Neural cell (in vitro differentiated cells): ENCODE results near the gene PIGB. TPM values are rescaled to one million over a fixed set of nuclear protein-coding genes. Genes with fewer than 3 reads are reported as not detected.

Experiments used
- H2AFZ ChIP-seq: fragments of 200-600, 300-800 bp; sonication (generic), shearing (Covaris generic); 2 replicates; pipeline ENCODE4 v1.6.0; 2014; ENCODE audit warnings: low read depth, mild to moderate bottlenecking, antibody characterized with exemption, low read length, moderate library complexity
- H3F3A ChIP-seq: fragments of 200-600 bp; shearing (Covaris generic); 2 replicates; pipeline ENCODE4 v1.6.1; 2016; ENCODE audit warnings: mild to moderate bottlenecking, moderate library complexity, mixed read lengths, antibody characterized with exemption, low read length; ENCODE audit not compliant: insufficient read depth, poor library complexity, severe bottlenecking
- H3K27ac ChIP-seq: fragments of 200-600, 300-800 bp; sonication (generic), shearing (Covaris generic); 2 replicates; pipeline ENCODE4 v1.5.1; 2014; ENCODE audit warnings: mild to moderate bottlenecking, low read length, moderate library complexity
- H3K27me3 ChIP-seq: fragments of 300-800, 200-600 bp; sonication (generic), shearing (Covaris generic); 2 replicates; pipeline ENCODE4 v1.6.0; 2014; ENCODE audit warnings: mild to moderate bottlenecking, low read depth, low read length, moderate library complexity; ENCODE audit not compliant: insufficient read depth
- H3K36me3 ChIP-seq: fragments of 300-800, 200-600 bp; sonication (generic), shearing (Covaris generic); 2 replicates; pipeline ENCODE4 v1.5.1; 2014; ENCODE audit warnings: mild to moderate bottlenecking, antibody characterized with exemption, low read length, moderate library complexity; ENCODE audit not compliant: insufficient read depth
- H3K4me2 ChIP-seq: fragments of 300-800, 200-600 bp; sonication (generic), shearing (Covaris generic); 2 replicates; pipeline ENCODE4 v1.6.0; 2014; ENCODE audit warnings: mild to moderate bottlenecking, low read length
- H3K4me3 ChIP-seq: fragments of 300-800, 200-600 bp; sonication (generic), shearing (Covaris generic); 2 replicates; pipeline ENCODE4 v1.5.1; 2014; ENCODE audit warnings: mild to moderate bottlenecking, low read length, moderate library complexity
- H3K79me2 ChIP-seq: fragments of 200-600 bp; shearing (Covaris generic); replicated peaks from 2 replicates; pipeline ENCODE4 v1.6.0; 2014; ENCODE audit warnings: mild to moderate bottlenecking, low read length, moderate library complexity; ENCODE audit not compliant: insufficient read depth
- H3K9ac ChIP-seq: fragments of 300-800, 200-600 bp; sonication (generic), shearing (Covaris generic); 2 replicates; pipeline ENCODE4 v1.6.1; 2016; ENCODE audit warnings: mild to moderate bottlenecking, low read length, mixed read lengths
- H3K9me2 ChIP-seq: fragments of 200-600 bp; shearing (Covaris generic); 2 replicates; pipeline ENCODE4 v1.6.1; 2016; ENCODE audit warnings: mild to moderate bottlenecking, low read length, mixed read lengths; ENCODE audit not compliant: insufficient read depth
- H3K9me3 ChIP-seq: fragments of 200-600, 300-800 bp; sonication (generic), shearing (Covaris generic); 2 replicates; pipeline ENCODE4 v1.6.1; 2016; ENCODE audit warnings: mild to moderate bottlenecking, mixed run types, low read length, moderate library complexity, mixed read lengths
- H4K20me1 ChIP-seq: fragments of 200-600 bp; shearing (Covaris generic); 2 replicates; pipeline ENCODE4 v1.6.1; 2016; ENCODE audit warnings: mild to moderate bottlenecking, mixed run types; ENCODE audit not compliant: insufficient read depth
- CTCF ChIP-seq: fragments of 450-650 bp; IDR thresholded peaks from 2 replicates; pipeline ENCODE4 v1.5.1; 2014; ENCODE audit warnings: antibody characterized with exemption, mild to moderate bottlenecking, moderate library complexity; ENCODE audit not compliant: poor library complexity, severe bottlenecking
- EP300 ChIP-seq: fragments of 450-650 bp; conservative IDR thresholded peaks from 2 replicates; pipeline ENCODE4 v1.6.1; 2014; ENCODE audit warnings: antibody characterized with exemption, mild to moderate bottlenecking, moderate library complexity; ENCODE audit not compliant: poor library complexity, severe bottlenecking
- EZH2 ChIP-seq: fragments of 200-600, 300-800 bp; shearing (Covaris generic), sonication (generic); IDR thresholded peaks from 2 replicates; pipeline ENCODE4 v1.6.1; 2014; ENCODE audit warnings: antibody characterized with exemption, low read length, borderline replicate concordance, mild to moderate bottlenecking; ENCODE audit not compliant: insufficient read depth, poor library complexity, severe bottlenecking
- MXI1 ChIP-seq: fragments of 450-650 bp; conservative IDR thresholded peaks from 2 replicates; pipeline ENCODE4 v1.6.1; 2014; ENCODE audit warnings: antibody characterized with exemption, mild to moderate bottlenecking; ENCODE audit not compliant: poor library complexity, severe bottlenecking
- POLR2AphosphoS5 ChIP-seq: IDR thresholded peaks from 2 replicates; pipeline ENCODE4 v1.6.1; 2012
- RAD21 ChIP-seq: fragments of 450-650 bp; conservative IDR thresholded peaks from 2 replicates; pipeline ENCODE4 v1.6.1; 2014; ENCODE audit warnings: antibody characterized with exemption, mild to moderate bottlenecking, moderate library complexity
- REST ChIP-seq: IDR thresholded peaks from 2 replicates; pipeline ENCODE4 v1.6.1; 2012; ENCODE audit warnings: borderline replicate concordance
- SMC3 ChIP-seq: fragments of 450-650 bp; conservative IDR thresholded peaks from 2 replicates; pipeline ENCODE4 v1.6.1; 2014; ENCODE audit warnings: antibody characterized with exemption, mild to moderate bottlenecking, moderate library complexity; ENCODE audit not compliant: poor library complexity
- TAF1 ChIP-seq: IDR thresholded peaks from 2 replicates; pipeline ENCODE4 v1.6.1; 2012; ENCODE audit warnings: low read depth
- polyA plus RNA-seq: library from polyadenylated mRNA; depleted of rRNA; stranded (reverse); fragments of >200 nt; gene quantifications from 2 replicates; pipeline ENCODE4 v1.2.3, GENCODE V29; 2014

PIGB gene
- polyA plus RNA-seq, 1 donor from 2014 or later: 8.1 TPM

GRCh38 chr15:55344206-55344605, 25.2 kb downstream of the PIGB start:
- TF ChIP-seq EP300 (no peak), MXI1 (no peak), CTCF (no peak)
- Histone ChIP-seq H3K27me3 (no peaks in the 10 kb centered on the region), H4K20me1 (no peaks in the 10 kb centered on the region), H3K27ac (no peak overlapping the region), H3K9me2 (no peaks in the 10 kb centered on the region), H3K79me2 (no peaks in the 10 kb centered on the region), H3K4me3 (no peak overlapping the region), H3K9ac (no peak overlapping the region), H3K36me3 (no peaks in the 10 kb centered on the region), H3K4me2 (no peak overlapping the region), H3K9me3 (no peaks in the 10 kb centered on the region), H2AFZ (no peak overlapping the region), H3F3A (no peaks in the 10 kb centered on the region)

GRCh38 chr15:55348281-55348778, 29.3 kb downstream of the PIGB start:
- Histone ChIP-seq H3K9me2 (no peaks in the 10 kb centered on the region), H4K20me1 (no peaks in the 10 kb centered on the region), H3K27ac (no peak overlapping the region), H3K4me2 (no peak overlapping the region), H3K9me3 (no peaks in the 10 kb centered on the region), H3K79me2 (no peaks in the 10 kb centered on the region), H3F3A (no peaks in the 10 kb centered on the region), H2AFZ (no peak overlapping the region), H3K36me3 (peaks cover 3% of the 10 kb centered on the region), H3K9ac (no peak overlapping the region), H3K4me3 (no peak overlapping the region), H3K27me3 (no peaks in the 10 kb centered on the region)
- no peak for TF ChIP-seq MXI1
- no peak for TF ChIP-seq EP300
- TF ChIP-seq REST: no peak
- no peak for TF ChIP-seq EZH2
- no peak for TF ChIP-seq POLR2AphosphoS5
- TF ChIP-seq TAF1: no peak
- no peak for TF ChIP-seq CTCF
- TF ChIP-seq SMC3: no peak
- TF ChIP-seq RAD21: no peak
